ENCODE results near the gene EML5. TPM values are rescaled to one million over a fixed set of nuclear protein-coding genes. Genes with fewer than 3 reads are reported as not detected.

Gene EML5
- total and polyA plus RNA-seq, 2 of the 13 experiments (the other 11 are each of a cell fraction or from before 2014, with no cell fraction given): 0.11 TPM; not detected in 1

DNA sequence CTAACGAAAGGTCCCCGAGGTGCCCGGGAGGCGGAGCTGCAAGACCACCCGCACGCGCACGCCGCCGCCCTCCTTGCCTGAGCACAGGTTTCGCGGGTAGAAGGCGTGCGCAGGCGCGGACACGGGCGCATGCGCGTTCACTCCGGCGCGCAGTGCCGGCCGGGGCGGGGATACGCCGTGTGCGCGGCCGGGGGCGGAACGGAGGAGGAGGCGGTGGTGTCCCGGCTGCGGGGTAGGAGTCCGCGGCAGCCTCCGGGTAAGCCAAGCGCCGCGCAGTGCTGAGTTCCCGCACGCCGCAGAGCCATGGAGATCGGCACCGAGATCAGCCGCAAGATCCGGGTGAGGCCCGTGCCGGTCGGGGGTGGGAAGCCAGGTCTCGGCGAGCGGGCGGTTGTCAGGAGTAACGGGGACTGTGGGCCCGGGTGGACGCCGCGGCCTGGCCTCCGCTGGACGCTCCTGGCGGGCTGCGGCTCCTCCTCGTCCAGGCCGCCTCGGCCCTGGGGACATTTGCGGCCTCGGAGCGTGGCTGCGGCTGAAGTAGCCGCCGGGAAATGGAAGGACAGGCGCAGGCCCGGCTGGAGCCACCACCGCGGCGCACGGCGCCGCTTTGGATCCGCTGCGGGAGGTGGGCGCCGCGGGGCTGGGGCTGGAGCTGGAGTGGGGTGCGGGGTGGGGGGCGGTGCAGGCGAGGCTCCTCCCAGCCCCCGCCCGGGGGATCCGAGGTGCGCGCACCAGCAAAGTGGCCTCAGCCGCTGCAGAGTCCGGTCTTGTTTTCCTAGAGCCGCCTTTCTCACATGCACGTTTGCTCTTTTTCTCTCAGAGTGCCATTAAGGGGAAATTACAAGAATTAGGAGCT is 229.7 kb downstream of the EML5 start, which contains the start of gene ZC3H14 (continued):
- TF ChIP-seq, protein P1, sequence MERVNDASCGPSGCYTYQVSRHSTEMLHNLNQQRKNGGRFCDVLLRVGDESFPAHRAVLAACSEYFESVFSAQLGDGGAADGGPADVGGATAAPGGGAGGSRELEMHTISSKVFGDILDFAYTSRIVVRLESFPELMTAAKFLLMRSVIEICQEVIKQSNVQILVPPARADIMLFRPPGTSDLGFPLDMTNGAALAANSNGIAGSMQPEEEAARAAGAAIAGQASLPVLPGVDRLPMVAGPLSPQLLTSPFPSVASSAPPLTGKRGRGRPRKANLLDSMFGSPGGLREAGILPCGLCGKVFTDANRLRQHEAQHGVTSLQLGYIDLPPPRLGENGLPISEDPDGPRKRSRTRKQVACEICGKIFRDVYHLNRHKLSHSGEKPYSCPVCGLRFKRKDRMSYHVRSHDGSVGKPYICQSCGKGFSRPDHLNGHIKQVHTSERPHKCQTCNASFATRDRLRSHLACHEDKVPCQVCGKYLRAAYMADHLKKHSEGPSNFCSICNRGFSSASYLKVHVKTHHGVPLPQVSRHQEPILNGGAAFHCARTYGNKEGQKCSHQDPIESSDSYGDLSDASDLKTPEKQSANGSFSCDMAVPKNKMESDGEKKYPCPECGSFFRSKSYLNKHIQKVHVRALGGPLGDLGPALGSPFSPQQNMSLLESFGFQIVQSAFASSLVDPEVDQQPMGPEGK (CRISPR knock-in tag; IDR thresholded peaks at IDR 0.05): peak; percentile 90
- peak; percentile 85; the same call in 1 of the 2 replicates for TF ChIP-seq ZSCAN21 (CRISPR knock-in tag; IDR thresholded peaks at IDR 0.05; ENCODE audit: borderline replicate concordance)
- TF ChIP-seq, protein P2, sequence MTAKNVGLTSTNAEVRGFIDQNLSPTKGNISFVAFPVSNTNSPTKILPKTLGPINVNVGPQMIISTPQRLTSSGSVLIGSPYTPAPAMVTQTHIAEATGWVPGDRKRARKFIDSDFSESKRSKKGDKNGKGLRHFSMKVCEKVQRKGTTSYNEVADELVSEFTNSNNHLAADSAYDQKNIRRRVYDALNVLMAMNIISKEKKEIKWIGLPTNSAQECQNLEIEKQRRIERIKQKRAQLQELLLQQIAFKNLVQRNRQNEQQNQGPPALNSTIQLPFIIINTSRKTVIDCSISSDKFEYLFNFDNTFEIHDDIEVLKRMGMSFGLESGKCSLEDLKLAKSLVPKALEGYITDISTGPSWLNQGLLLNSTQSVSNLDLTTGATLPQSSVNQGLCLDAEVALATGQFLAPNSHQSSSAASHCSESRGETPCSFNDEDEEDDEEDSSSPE (CRISPR knock-in tag; IDR thresholded peaks at IDR 0.05): peak; percentile 93
- TF ChIP-seq ZBTB1 (CRISPR knock-in tag; IDR thresholded peaks at IDR 0.05; ENCODE audit: borderline replicate concordance): peak; percentile 11; the same call in 1 of the 2 replicates
- TF ChIP-seq, protein P3, sequence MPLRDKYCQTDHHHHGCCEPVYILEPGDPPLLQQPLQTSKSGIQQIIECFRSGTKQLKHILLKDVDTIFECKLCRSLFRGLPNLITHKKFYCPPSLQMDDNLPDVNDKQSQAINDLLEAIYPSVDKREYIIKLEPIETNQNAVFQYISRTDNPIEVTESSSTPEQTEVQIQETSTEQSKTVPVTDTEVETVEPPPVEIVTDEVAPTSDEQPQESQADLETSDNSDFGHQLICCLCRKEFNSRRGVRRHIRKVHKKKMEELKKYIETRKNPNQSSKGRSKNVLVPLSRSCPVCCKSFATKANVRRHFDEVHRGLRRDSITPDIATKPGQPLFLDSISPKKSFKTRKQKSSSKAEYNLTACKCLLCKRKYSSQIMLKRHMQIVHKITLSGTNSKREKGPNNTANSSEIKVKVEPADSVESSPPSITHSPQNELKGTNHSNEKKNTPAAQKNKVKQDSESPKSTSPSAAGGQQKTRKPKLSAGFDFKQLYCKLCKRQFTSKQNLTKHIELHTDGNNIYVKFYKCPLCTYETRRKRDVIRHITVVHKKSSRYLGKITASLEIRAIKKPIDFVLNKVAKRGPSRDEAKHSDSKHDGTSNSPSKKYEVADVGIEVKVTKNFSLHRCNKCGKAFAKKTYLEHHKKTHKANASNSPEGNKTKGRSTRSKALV (CRISPR knock-in tag; IDR thresholded peaks at IDR 0.05): peak; percentile 87
- TF ChIP-seq, protein P4, sequence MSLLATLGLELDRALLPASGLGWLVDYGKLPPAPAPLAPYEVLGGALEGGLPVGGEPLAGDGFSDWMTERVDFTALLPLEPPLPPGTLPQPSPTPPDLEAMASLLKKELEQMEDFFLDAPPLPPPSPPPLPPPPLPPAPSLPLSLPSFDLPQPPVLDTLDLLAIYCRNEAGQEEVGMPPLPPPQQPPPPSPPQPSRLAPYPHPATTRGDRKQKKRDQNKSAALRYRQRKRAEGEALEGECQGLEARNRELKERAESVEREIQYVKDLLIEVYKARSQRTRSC (CRISPR knock-in tag; IDR thresholded peaks at IDR 0.05; ENCODE audit: low read depth): no peak
- TF ChIP-seq ZNF441 (CRISPR knock-in tag; IDR thresholded peaks at IDR 0.05; ENCODE audit: borderline replicate concordance): peak; percentile 95
- no peak for TF ChIP-seq NBN (conservative IDR thresholded peaks at IDR 0.05)
- TF ChIP-seq ZNF768 (CRISPR knock-in tag; IDR thresholded peaks at IDR 0.05): peak; percentile 52
- TF ChIP-seq, protein P5, sequence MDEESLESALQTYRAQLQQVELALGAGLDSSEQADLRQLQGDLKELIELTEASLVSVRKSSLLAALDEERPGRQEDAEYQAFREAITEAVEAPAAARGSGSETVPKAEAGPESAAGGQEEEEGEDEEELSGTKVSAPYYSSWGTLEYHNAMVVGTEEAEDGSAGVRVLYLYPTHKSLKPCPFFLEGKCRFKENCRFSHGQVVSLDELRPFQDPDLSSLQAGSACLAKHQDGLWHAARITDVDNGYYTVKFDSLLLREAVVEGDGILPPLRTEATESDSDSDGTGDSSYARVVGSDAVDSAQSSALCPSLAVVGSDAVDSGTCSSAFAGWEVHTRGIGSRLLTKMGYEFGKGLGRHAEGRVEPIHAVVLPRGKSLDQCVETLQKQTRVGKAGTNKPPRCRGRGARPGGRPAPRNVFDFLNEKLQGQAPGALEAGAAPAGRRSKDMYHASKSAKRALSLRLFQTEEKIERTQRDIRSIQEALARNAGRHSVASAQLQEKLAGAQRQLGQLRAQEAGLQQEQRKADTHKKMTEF (CRISPR knock-in tag; IDR thresholded peaks at IDR 0.05): peak; percentile 91
- TF ChIP-seq ZNF83 (CRISPR knock-in tag; IDR thresholded peaks at IDR 0.05; ENCODE audit: borderline replicate concordance): 0 out of 2 replicates have a peak, but pooled peaks have one; percentile 88
- no peak for TF ChIP-seq ZFP36L2 (CRISPR knock-in tag; IDR thresholded peaks at IDR 0.05)
- TF ChIP-seq SSRP1 (CRISPR knock-in tag; IDR thresholded peaks at IDR 0.05): peak; percentile 37; the same call in 1 of the 2 replicates
- TF ChIP-seq, protein P6, sequence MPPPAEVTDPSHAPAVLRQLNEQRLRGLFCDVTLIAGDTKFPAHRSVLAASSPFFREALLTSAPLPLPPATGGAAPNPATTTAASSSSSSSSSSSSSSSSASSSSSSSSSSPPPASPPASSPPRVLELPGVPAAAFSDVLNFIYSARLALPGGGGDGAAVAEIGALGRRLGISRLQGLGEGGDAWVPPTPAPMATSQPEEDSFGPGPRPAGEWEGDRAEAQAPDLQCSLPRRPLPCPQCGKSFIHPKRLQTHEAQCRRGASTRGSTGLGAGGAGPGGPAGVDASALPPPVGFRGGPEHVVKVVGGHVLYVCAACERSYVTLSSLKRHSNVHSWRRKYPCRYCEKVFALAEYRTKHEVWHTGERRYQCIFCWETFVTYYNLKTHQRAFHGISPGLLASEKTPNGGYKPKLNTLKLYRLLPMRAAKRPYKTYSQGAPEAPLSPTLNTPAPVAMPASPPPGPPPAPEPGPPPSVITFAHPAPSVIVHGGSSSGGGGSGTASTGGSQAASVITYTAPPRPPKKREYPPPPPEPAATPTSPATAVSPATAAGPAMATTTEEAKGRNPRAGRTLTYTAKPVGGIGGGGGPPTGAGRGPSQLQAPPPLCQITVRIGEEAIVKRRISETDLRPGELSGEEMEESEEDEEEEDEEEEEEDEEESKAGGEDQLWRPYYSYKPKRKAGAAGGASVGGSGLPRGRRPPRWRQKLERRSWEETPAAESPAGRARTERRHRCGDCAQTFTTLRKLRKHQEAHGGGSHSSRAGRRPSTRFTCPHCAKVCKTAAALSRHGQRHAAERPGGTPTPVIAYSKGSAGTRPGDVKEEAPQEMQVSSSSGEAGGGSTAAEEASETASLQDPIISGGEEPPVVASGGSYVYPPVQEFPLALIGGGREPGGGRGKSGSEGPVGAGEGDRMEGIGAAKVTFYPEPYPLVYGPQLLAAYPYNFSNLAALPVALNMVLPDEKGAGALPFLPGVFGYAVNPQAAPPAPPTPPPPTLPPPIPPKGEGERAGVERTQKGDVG (CRISPR knock-in tag; IDR thresholded peaks at IDR 0.05; ENCODE audit: borderline replicate concordance): no peak
- TF ChIP-seq, protein P7, sequence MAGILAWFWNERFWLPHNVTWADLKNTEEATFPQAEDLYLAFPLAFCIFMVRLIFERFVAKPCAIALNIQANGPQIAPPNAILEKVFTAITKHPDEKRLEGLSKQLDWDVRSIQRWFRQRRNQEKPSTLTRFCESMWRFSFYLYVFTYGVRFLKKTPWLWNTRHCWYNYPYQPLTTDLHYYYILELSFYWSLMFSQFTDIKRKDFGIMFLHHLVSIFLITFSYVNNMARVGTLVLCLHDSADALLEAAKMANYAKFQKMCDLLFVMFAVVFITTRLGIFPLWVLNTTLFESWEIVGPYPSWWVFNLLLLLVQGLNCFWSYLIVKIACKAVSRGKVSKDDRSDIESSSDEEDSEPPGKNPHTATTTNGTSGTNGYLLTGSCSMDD (CRISPR knock-in tag; IDR thresholded peaks at IDR 0.05): 0 out of 2 replicates have a peak, but pooled peaks have one; percentile 12
